Nephron (organoid): ENCODE measurements around the gene FBXO9.

Source experiments
- H3K27ac Mint-ChIP-seq, 3 experiments: 2 replicates each; pipeline ENCODE4 v1.8.0; 2020; ENCODE audit warnings: mixed read lengths in 3 of 3, mild to moderate bottlenecking in 2 of 3, moderate library complexity in 1 of 3
- H3K27me3 Mint-ChIP-seq: 2 replicates; pipeline ENCODE4 v1.8.0; 2021; ENCODE audit warnings: low read depth, mild to moderate bottlenecking, moderate library complexity, mixed read lengths
- H3K36me3 Mint-ChIP-seq: 2 replicates; pipeline ENCODE4 v1.8.0; 2020; ENCODE audit warnings: low read depth, mixed read lengths
- H3K4me1 Mint-ChIP-seq: 2 replicates; pipeline ENCODE4 v1.8.0; 2020; ENCODE audit warnings: mixed read lengths
- H3K4me3 Mint-ChIP-seq, 3 experiments: 2 replicates each; pipeline ENCODE4 v1.8.0; 2020; ENCODE audit warnings: mild to moderate bottlenecking in 3 of 3, mixed read lengths in 3 of 3, moderate library complexity in 2 of 3
- H3K9me3 Mint-ChIP-seq: 2 replicates; pipeline ENCODE4 v1.8.0; 2020; ENCODE audit warnings: mixed read lengths
- TF ChIP-seq, protein P1 (sequence below), 3 experiments: fragments of 200-600 bp; sonication (generic); IDR thresholded peaks; one replicate each; pipeline ENCODE4 v1.5.0; 2021; ENCODE audit warnings: antibody characterized with exemption in 3 of 3; ENCODE audit not compliant: unreplicated experiment in 3 of 3

The FBXO9 gene

DNA sequence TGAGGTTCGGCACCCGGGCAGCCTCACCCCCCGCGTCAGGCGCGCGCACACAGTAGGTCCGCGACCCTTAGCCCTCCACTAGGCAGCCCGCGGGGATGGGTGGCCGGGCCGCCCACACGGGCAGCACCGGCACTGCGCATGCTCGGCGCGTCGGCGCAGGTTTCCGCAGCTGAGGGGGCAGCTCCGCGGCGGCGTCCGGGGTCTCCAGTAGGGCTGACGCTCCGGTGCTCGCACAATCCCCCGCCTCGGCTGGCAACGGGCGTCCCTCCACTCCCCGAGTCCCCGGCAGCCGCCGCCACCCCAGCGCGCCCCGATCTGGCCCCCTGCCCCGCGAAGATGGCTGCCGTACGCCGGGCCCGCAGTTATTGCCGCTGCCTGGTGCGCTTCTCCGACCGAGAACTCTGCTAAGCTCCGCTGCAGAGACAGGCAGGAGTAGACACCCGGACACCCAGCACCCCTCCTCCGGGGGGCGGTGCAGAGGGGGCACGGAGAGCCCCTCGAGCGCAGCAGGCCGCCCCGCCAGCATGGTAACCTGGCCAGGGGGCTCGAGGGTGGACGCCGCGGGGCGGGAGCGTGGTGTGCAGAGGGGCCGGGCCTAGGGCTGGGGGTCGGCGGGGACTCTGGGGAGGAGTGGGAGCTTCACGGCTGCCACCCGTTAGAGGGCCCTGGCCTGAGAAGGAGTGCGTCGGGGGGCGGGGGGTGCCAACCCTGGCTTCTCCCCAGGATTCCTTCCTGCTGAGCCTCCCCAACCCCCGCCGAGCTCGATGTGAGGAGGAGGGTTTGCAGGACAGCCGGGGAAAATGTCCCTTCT lies at the start of gene FBXO9:
Gene FBXO9, plus strand, starts transcription at position 139 of the 811 bp plus-strand sequence. Its CDS starts 386 bp downstream, at position 525.
- H3K4me3 Mint-ChIP-seq: peak within 1 kb of the TSS; percentile 97 to 99 (median 99)
- peak within 1 kb of the TSS; percentile 96 to 99 (median 99) for H3K27ac Mint-ChIP-seq
- H3K36me3 Mint-ChIP-seq: peaks cover 5% of the 10 kb centered on the region
- H3K9me3 Mint-ChIP-seq: no peaks in the 10 kb centered on the region
- TF ChIP-seq, protein P1, sequence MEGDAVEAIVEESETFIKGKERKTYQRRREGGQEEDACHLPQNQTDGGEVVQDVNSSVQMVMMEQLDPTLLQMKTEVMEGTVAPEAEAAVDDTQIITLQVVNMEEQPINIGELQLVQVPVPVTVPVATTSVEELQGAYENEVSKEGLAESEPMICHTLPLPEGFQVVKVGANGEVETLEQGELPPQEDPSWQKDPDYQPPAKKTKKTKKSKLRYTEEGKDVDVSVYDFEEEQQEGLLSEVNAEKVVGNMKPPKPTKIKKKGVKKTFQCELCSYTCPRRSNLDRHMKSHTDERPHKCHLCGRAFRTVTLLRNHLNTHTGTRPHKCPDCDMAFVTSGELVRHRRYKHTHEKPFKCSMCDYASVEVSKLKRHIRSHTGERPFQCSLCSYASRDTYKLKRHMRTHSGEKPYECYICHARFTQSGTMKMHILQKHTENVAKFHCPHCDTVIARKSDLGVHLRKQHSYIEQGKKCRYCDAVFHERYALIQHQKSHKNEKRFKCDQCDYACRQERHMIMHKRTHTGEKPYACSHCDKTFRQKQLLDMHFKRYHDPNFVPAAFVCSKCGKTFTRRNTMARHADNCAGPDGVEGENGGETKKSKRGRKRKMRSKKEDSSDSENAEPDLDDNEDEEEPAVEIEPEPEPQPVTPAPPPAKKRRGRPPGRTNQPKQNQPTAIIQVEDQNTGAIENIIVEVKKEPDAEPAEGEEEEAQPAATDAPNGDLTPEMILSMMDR (IDR thresholded peaks at IDR 0.05; ENCODE audit: unreplicated experiment in 3 of 3): peak in 1 of 3 experiments; percentile 12
- no peaks in the 10 kb centered on the region for H3K27me3 Mint-ChIP-seq
- H3K4me1 Mint-ChIP-seq: peaks cover 32% of the 10 kb centered on the region

DNA sequence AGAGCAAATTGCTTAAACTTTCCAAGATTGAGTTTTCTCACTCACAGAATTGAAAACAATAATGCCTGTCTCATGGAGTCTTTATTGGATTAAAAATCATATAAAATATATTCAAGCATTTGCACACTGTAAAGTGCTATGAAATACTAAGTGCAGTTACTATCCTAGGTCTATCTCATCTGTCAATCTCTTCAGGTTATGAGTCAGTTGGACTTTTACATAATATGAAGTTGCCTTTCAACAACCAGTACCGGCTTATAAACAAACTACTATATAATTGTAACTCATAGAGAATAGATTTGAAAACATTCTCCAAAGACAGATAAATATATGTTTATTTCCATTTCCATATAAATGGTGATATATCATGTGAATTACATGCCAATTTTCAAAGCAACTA lies 49.7 kb upstream of the FBXO9 start:
- no peak overlapping the region for H3K27ac Mint-ChIP-seq
- H3K9me3 Mint-ChIP-seq: no peaks in the 10 kb centered on the region
- TF ChIP-seq, protein P1 (IDR thresholded peaks at IDR 0.05; ENCODE audit: unreplicated experiment in 3 of 3): no peak
- peaks cover 5% of the 10 kb centered on the region for H3K4me1 Mint-ChIP-seq
- H3K4me3 Mint-ChIP-seq: no peak overlapping the region
- no peaks in the 10 kb centered on the region for H3K27me3 Mint-ChIP-seq
- peaks cover 71% of the 10 kb centered on the region for H3K36me3 Mint-ChIP-seq

DNA sequence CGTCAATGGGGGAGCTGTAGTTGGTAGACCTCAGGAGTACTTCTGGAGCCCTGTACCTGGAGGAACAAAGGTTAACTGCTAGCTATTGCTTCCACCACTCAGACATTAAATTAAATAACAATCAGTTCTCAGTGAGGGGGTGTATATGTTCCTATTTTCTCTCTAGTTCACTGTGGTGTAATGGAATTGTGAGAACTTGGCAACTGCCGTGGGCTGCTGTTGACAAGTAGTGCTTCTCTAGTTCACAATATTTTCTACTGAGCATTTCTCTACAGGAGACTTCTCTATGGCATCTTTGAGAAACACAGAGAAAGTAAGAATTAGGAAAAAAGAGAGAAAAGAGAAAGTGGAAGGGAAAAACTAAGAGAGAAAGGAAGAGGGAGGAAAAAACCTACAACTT lies 46.8 kb upstream of the FBXO9 start:
- no peak overlapping the region for H3K27ac Mint-ChIP-seq
- no peak overlapping the region for H3K4me3 Mint-ChIP-seq
- H3K9me3 Mint-ChIP-seq: no peaks in the 10 kb centered on the region
- TF ChIP-seq, protein P1 (IDR thresholded peaks at IDR 0.05; ENCODE audit: unreplicated experiment in 3 of 3): no peak
- H3K27me3 Mint-ChIP-seq: no peaks in the 10 kb centered on the region
- H3K36me3 Mint-ChIP-seq: peaks cover 62% of the 10 kb centered on the region
- H3K4me1 Mint-ChIP-seq: peaks cover 5% of the 10 kb centered on the region

DNA sequence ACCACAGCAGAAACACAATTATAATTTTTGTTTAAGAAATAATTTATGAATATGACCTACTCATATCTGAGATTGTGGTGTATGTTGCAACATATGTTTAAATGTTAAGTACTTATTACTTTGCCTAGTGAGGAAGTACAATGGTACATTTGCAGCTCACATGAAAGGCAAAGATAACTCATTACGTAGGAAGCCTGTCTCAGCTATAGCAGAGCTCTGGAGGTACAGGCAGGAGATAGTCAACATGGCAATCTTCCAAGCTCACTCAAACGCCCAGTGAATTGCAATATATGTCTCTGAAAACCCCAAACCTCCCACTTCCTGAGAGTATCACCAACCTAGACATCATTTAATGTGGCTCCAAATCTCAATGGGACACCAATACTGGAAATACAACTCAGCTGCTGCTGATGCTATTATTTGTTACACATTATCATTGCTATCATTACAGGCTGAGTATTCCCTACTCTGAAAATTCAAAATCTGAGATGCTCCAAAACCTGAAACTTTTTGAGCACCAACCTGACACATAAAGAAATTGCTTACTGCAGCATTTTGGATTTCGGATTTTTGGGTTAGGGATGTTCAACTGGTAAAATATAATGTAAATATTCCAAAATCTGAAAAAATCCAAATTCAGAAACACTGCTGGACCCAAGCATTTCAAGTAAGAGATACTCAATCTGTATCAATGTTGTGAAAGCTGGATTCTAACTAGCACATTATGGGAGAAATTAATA lies 45.0 kb upstream of the FBXO9 start:
- H3K9me3 Mint-ChIP-seq: no peaks in the 10 kb centered on the region
- H3K36me3 Mint-ChIP-seq: peaks cover 59% of the 10 kb centered on the region
- no peak overlapping the region for H3K27ac Mint-ChIP-seq
- H3K4me1 Mint-ChIP-seq: no peaks in the 10 kb centered on the region
- TF ChIP-seq, protein P1 (IDR thresholded peaks at IDR 0.05; ENCODE audit: unreplicated experiment in 3 of 3): no peak
- no peaks in the 10 kb centered on the region for H3K27me3 Mint-ChIP-seq
- H3K4me3 Mint-ChIP-seq: no peak overlapping the region

DNA sequence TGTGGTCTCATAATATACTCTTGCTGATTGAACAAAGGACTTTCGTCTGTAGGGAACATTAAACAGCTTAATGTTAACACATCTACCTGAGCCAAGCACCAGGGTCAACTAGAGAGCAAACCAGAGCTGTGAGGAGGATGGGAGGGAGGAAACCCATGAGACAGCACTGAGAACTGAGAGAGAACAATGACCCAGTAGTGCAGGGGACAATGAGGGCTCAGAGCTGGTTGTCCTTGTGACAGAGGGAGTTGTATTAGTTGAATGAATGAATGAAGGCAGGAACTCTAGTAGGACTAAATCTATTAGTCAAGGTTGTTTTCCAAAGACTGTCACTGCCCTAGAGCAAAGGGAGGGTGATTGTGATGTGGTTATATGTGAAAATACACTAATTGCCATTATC lies 41.9 kb upstream of the FBXO9 start:
- Mint-ChIP-seq H3K4me1 (no peaks in the 10 kb centered on the region), H3K4me3 (no peak overlapping the region), H3K27ac (no peak overlapping the region), H3K27me3 (no peaks in the 10 kb centered on the region), H3K36me3 (peaks cover 52% of the 10 kb centered on the region), H3K9me3 (no peaks in the 10 kb centered on the region)
- TF ChIP-seq, protein P1 (IDR thresholded peaks at IDR 0.05; ENCODE audit: unreplicated experiment in 3 of 3): no peak
